KMS-11 (cell line): ENCODE results near the gene MEPE.

Experiments
- H2AFZ ChIP-seq: fragments of 200-600 bp; sonication (generic); 2 replicates; pipeline ENCODE4 v1.6.1; 2016; ENCODE audit warnings: antibody characterized with exemption, mixed run types, low read depth
- H3K27ac ChIP-seq: fragments of 200-600 bp; sonication (generic); 2 replicates; pipeline ENCODE4 v1.6.1; 2016; ENCODE audit warnings: mild to moderate bottlenecking, mixed run types
- H3K27me3 ChIP-seq: fragments of 200-600 bp; sonication (generic); 2 replicates; pipeline ENCODE4 v1.6.1; 2017; ENCODE audit warnings: mild to moderate bottlenecking, low read depth, mixed run types, moderate library complexity; ENCODE audit not compliant: insufficient read depth
- H3K36me3 ChIP-seq: fragments of 200-600 bp; sonication (generic); 2 replicates; pipeline ENCODE4 v1.6.1; 2017; ENCODE audit warnings: mild to moderate bottlenecking, mixed run types; ENCODE audit not compliant: insufficient read depth
- H3K4me1 ChIP-seq: fragments of 200-600 bp; sonication (generic); 2 replicates; pipeline ENCODE4 v1.6.1; 2016; ENCODE audit warnings: mild to moderate bottlenecking, low read depth, mixed run types; ENCODE audit not compliant: poor library complexity, severe bottlenecking
- H3K4me2 ChIP-seq: fragments of 200-600 bp; sonication (generic); 2 replicates; pipeline ENCODE4 v1.7.0; 2016; ENCODE audit warnings: mild to moderate bottlenecking, mixed run types
- H3K4me3 ChIP-seq: fragments of 200-600 bp; sonication (generic); IDR thresholded peaks from 2 replicates; pipeline ENCODE4 v1.6.1; 2017; ENCODE audit warnings: low read depth, low read length, mixed read lengths; ENCODE audit not compliant: insufficient read depth
- H3K79me2 ChIP-seq: fragments of 200-600 bp; sonication (generic); 2 replicates; pipeline ENCODE4 v1.6.1; 2016; ENCODE audit warnings: low read depth, mixed run types; ENCODE audit not compliant: insufficient read depth
- H3K9ac ChIP-seq: fragments of 200-600 bp; sonication (generic); 2 replicates; pipeline ENCODE4 v1.6.1; 2016; ENCODE audit warnings: mild to moderate bottlenecking, mixed run types
- H4K20me1 ChIP-seq: fragments of 200-600 bp; sonication (generic); 2 replicates; pipeline ENCODE4 v1.6.1; 2016; ENCODE audit warnings: mild to moderate bottlenecking, mixed run types; ENCODE audit not compliant: insufficient read depth
- TF ChIP-seq, protein P1 (sequence below): fragments of 200-600 bp; sonication (generic); conservative IDR thresholded peaks from 2 replicates; pipeline ENCODE4 v1.6.1; 2017; ENCODE audit warnings: low read depth, mild to moderate bottlenecking, antibody characterized with exemption, low read length, moderate library complexity, mixed read lengths

The MEPE gene

DNA sequence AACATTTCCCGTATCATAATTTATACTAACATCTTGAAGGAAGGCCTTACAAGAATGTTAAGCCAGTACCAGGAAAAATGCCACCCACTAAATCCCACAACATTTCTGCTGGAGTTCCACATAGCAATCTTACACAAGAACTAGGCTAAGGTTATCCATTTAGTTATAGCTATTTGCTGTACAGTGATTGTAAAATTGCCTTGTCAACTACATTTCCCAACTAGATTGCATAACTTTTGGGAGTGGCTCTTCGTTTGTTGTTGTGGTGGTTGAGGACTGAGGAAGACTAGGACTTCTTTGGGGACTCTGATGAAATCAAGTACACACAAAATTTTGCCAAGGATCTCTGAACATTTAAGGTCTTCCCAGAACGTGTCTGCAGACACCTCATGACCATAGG is 25.4 kb upstream of the MEPE start:
- no peak overlapping the region for H3K27ac ChIP-seq
- H3K36me3 ChIP-seq = no peaks in the 10 kb centered on the region
- H2AFZ ChIP-seq = no peak overlapping the region
- H3K4me2 ChIP-seq = no peak overlapping the region
- TF ChIP-seq, protein P1, sequence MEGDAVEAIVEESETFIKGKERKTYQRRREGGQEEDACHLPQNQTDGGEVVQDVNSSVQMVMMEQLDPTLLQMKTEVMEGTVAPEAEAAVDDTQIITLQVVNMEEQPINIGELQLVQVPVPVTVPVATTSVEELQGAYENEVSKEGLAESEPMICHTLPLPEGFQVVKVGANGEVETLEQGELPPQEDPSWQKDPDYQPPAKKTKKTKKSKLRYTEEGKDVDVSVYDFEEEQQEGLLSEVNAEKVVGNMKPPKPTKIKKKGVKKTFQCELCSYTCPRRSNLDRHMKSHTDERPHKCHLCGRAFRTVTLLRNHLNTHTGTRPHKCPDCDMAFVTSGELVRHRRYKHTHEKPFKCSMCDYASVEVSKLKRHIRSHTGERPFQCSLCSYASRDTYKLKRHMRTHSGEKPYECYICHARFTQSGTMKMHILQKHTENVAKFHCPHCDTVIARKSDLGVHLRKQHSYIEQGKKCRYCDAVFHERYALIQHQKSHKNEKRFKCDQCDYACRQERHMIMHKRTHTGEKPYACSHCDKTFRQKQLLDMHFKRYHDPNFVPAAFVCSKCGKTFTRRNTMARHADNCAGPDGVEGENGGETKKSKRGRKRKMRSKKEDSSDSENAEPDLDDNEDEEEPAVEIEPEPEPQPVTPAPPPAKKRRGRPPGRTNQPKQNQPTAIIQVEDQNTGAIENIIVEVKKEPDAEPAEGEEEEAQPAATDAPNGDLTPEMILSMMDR = no peak
- no peak overlapping the region for H3K9ac ChIP-seq
- no peaks in the 10 kb centered on the region for H3K27me3 ChIP-seq
- no peaks in the 10 kb centered on the region for H3K79me2 ChIP-seq
- H3K4me3 ChIP-seq = no peak overlapping the region
- no peaks in the 10 kb centered on the region for H3K4me1 ChIP-seq
- H4K20me1 ChIP-seq = no peaks in the 10 kb centered on the region

DNA sequence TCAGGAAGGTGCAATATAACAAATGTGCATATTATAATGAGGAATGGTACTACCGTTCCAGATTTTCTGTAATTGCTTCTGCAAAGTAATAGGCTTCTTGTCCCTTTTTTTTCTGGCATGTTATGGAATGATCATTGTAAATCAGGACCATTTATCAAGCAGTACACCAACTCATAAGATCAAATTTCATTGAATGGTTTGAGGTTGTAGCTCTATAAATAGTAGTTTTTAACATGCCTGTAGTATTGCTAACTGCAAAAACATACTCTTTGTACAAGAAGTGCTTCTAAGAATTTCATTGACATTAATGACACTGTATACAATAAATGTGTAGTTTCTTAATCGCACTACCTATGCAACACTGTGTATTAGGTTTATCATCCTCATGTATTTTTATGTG is 20.8 kb upstream of the MEPE start:
- H3K4me2 ChIP-seq = no peak overlapping the region
- no peaks in the 10 kb centered on the region for H4K20me1 ChIP-seq
- H3K4me3 ChIP-seq = no peak overlapping the region
- H3K4me1 ChIP-seq = no peaks in the 10 kb centered on the region
- TF ChIP-seq, protein P1 = no peak
- no peaks in the 10 kb centered on the region for H3K27me3 ChIP-seq
- H2AFZ ChIP-seq = no peak overlapping the region
- no peak overlapping the region for H3K9ac ChIP-seq
- no peak overlapping the region for H3K27ac ChIP-seq
- no peaks in the 10 kb centered on the region for H3K36me3 ChIP-seq
- H3K79me2 ChIP-seq = no peaks in the 10 kb centered on the region

DNA sequence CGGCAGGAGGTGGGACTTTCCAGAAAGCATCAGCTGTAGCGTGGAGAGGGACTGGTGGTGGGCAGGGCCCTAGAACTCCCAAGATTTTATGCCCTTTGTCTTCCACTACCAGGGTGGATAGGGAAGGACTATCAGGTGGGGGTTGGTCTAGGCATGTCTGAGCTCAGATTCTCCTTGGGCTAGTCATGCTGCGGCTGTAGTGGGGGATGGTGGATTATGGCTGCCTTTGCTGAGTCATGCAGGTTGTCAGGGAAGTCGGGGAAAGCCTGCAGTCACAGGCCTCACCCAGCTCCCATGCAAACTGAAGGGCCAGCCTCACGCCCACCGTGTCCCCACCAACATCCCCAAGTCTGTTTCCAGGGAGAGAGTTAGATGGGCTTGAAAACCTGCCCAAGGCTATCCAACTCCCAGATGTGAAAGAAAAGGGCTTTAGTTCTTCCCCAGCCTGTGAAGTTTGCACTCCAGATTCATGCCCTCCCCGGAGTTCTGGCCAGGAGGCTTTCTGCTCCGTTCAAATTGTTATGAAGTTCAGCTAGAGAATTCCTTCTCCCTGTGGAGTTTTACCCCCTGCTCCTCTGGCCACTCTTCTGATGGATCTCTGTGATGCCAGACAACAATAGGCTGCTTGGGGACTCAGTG is 13.4 kb upstream of the MEPE start:
- Histone ChIP-seq H3K4me2 (no peak overlapping the region), H4K20me1 (no peaks in the 10 kb centered on the region), H3K27me3 (no peaks in the 10 kb centered on the region), H3K27ac (no peak overlapping the region), H3K4me3 (no peak overlapping the region), H3K36me3 (no peaks in the 10 kb centered on the region), H3K4me1 (no peaks in the 10 kb centered on the region), H2AFZ (no peak overlapping the region), H3K9ac (no peak overlapping the region), H3K79me2 (no peaks in the 10 kb centered on the region)
- TF ChIP-seq, protein P1 = no peak

DNA sequence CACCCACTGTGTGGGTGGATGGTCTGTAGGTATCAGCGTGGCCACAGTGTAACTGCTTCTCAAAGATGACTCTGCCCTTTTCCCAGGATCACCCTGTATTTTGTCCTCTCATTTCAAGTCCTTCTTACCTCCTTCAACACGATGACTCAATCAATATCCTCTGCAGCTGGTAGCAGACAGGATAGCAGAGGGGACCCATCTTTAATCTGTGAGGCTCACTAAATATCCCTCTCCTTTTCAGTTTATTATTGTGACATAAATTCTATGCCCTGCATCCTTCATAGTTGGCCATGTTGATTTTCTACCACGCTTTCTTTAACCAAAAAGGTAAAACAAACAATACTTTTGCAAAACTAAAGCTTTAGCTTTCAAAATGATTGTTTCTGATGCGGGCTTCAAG is 9.6 kb upstream of the MEPE start:
- Histone ChIP-seq H3K27ac (no peak overlapping the region), H3K4me2 (no peak overlapping the region), H3K36me3 (no peaks in the 10 kb centered on the region), H3K4me3 (no peak overlapping the region), H3K79me2 (no peaks in the 10 kb centered on the region), H4K20me1 (no peaks in the 10 kb centered on the region), H2AFZ (no peak overlapping the region), H3K4me1 (no peaks in the 10 kb centered on the region), H3K27me3 (no peaks in the 10 kb centered on the region), H3K9ac (no peak overlapping the region)
- TF ChIP-seq, protein P1 = no peak
